SK-N-SH treated with all-trans-retinoic acid at 6 μM for 48 hours (cell line): ENCODE data around the gene SEMA3G.

Source experiments
- ATAC-seq: fragments of 200-7000 bp; cut with Tn5 transposase; 3 replicates; pipeline ENCODE4 v1.9.1; 2020; ENCODE audit warnings: mild to moderate bottlenecking, moderate library complexity
- ARNTL ChIP-seq: fragments of 450-650 bp; formaldehyde crosslinking; IDR thresholded peaks from 2 replicates; pipeline ENCODE4 v1.5.0; 2020; ENCODE audit warnings: low read depth, mild to moderate bottlenecking, moderate library complexity, borderline replicate concordance
- BACH2 ChIP-seq: fragments of 250-450 bp; sonication (Bioruptor Pico); IDR thresholded peaks from 2 replicates; pipeline ENCODE4 v1.9.0; 2021; ENCODE audit warnings: mild to moderate bottlenecking, borderline replicate concordance
- CSDC2 ChIP-seq: fragments of 250-450 bp; sonication (Bioruptor Pico); IDR thresholded peaks from 2 replicates; pipeline ENCODE4 v1.5.0; 2020; ENCODE audit warnings: mild to moderate bottlenecking, moderate library complexity
- GLIS3 ChIP-seq: fragments of 250-450 bp; sonication (Bioruptor Pico); IDR thresholded peaks from 2 replicates; pipeline ENCODE4 v1.5.0; 2020; ENCODE audit warnings: mild to moderate bottlenecking, moderate library complexity
- ISL1 ChIP-seq: fragments of 250-450 bp; sonication (Bioruptor Pico); IDR thresholded peaks from 2 replicates; pipeline ENCODE4 v2.1.2; 2022; ENCODE audit warnings: mild to moderate bottlenecking, moderate library complexity
- OSR1 ChIP-seq: fragments of 250-450 bp; sonication (Bioruptor Pico); IDR thresholded peaks from 2 replicates; pipeline ENCODE4 v1.8.0; 2022; ENCODE audit warnings: moderate library complexity, mild to moderate bottlenecking, inconsistent platforms
- POU6F1 ChIP-seq: fragments of 250-450 bp; sonication (Bioruptor Pico); IDR thresholded peaks from 2 replicates; pipeline ENCODE4 v1.8.0; 2021; ENCODE audit warnings: low read depth, mild to moderate bottlenecking, moderate library complexity, borderline replicate concordance
- PPARA ChIP-seq: fragments of 250-450 bp; sonication (Bioruptor Pico); IDR thresholded peaks from 2 replicates; pipeline ENCODE4 v1.5.0; 2020; ENCODE audit warnings: mild to moderate bottlenecking, borderline replicate concordance
- RARB ChIP-seq: fragments of 250-450 bp; sonication (Bioruptor Pico); IDR thresholded peaks from 2 replicates; pipeline ENCODE4 v1.8.0; 2021; ENCODE audit warnings: mild to moderate bottlenecking, moderate library complexity
- SNAI2 ChIP-seq: fragments of 250-450 bp; sonication (Bioruptor Pico); IDR thresholded peaks from 2 replicates; pipeline ENCODE4 v1.5.0; 2020; ENCODE audit warnings: mild to moderate bottlenecking, moderate library complexity
- TCF4 ChIP-seq: fragments of 250-450 bp; sonication (Bioruptor Pico); IDR thresholded peaks from 2 replicates; pipeline ENCODE4 v1.8.0; 2021; ENCODE audit warnings: mild to moderate bottlenecking, moderate library complexity, borderline replicate concordance
- TOX ChIP-seq: fragments of 250-450 bp; sonication (Bioruptor Pico); IDR thresholded peaks from 2 replicates; pipeline ENCODE4 v1.8.0; 2021; ENCODE audit warnings: mild to moderate bottlenecking, moderate library complexity, borderline replicate concordance
- ZC3H10 ChIP-seq: fragments of 250-450 bp; sonication (Bioruptor Pico); IDR thresholded peaks from 2 replicates; pipeline ENCODE4 v1.5.1; 2021; ENCODE audit warnings: mild to moderate bottlenecking, moderate library complexity
- ZNF70 ChIP-seq: fragments of 450-650 bp; formaldehyde crosslinking; IDR thresholded peaks from 2 replicates; pipeline ENCODE4 v1.5.0; 2020; ENCODE audit warnings: mild to moderate bottlenecking, moderate library complexity
- TF ChIP-seq, protein P1 (sequence below): fragments of 250-450 bp; sonication (Bioruptor Pico); IDR thresholded peaks from 2 replicates; pipeline ENCODE4 v1.5.1; 2020; ENCODE audit warnings: low read depth, mild to moderate bottlenecking, moderate library complexity
- TF ChIP-seq, protein P2 (sequence below): fragments of 250-450 bp; sonication (Bioruptor Pico); IDR thresholded peaks from 2 replicates; pipeline ENCODE4 v1.5.0; 2020; ENCODE audit warnings: mild to moderate bottlenecking, moderate library complexity
- TF ChIP-seq, protein P3 (sequence below): fragments of 250-450 bp; sonication (Bioruptor Pico); IDR thresholded peaks from 2 replicates; pipeline ENCODE4 v1.8.0; 2020; ENCODE audit warnings: mild to moderate bottlenecking, moderate library complexity, borderline replicate concordance
- TF ChIP-seq, protein P4 (sequence below): fragments of 250-450 bp; sonication (Bioruptor Pico); IDR thresholded peaks from 2 replicates; pipeline ENCODE4 v1.5.1; 2021; ENCODE audit warnings: mild to moderate bottlenecking, moderate library complexity

SEMA3G gene

GRCh38 chr3:52397676-52398399 lies 47.1 kb downstream of the SEMA3G start:
- TF ChIP-seq OSR1 (no peak), CSDC2 (CRISPR knock-in tag) (no peak), ZC3H10 (no peak), ZNF70 (CRISPR knock-in tag) (no peak), SNAI2 (CRISPR knock-in tag) (no peak), BACH2 (CRISPR knock-in tag) (no peak), ISL1 (no peak)
- TF ChIP-seq, all 23 proteins: peak for 0
- ATAC-seq: no peak

- no peak for ATAC-seq
- TF ChIP-seq, protein P1, sequence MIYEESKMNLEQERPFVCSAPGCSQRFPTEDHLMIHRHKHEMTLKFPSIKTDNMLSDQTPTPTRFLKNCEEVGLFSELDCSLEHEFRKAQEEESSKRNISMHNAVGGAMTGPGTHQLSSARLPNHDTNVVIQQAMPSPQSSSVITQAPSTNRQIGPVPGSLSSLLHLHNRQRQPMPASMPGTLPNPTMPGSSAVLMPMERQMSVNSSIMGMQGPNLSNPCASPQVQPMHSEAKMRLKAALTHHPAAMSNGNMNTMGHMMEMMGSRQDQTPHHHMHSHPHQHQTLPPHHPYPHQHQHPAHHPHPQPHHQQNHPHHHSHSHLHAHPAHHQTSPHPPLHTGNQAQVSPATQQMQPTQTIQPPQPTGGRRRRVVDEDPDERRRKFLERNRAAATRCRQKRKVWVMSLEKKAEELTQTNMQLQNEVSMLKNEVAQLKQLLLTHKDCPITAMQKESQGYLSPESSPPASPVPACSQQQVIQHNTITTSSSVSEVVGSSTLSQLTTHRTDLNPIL (CRISPR knock-in tag): no peak
- TF ChIP-seq GLIS3 (CRISPR knock-in tag) (no peak), CSDC2 (CRISPR knock-in tag) (no peak), TCF4 (no peak), RARB (no peak), TOX (CRISPR knock-in tag) (no peak), OSR1 (no peak), ARNTL (CRISPR knock-in tag) (no peak), ZC3H10 (no peak), ISL1 (no peak), POU6F1 (no peak), SNAI2 (CRISPR knock-in tag) (no peak)
- TF ChIP-seq, protein P2, sequence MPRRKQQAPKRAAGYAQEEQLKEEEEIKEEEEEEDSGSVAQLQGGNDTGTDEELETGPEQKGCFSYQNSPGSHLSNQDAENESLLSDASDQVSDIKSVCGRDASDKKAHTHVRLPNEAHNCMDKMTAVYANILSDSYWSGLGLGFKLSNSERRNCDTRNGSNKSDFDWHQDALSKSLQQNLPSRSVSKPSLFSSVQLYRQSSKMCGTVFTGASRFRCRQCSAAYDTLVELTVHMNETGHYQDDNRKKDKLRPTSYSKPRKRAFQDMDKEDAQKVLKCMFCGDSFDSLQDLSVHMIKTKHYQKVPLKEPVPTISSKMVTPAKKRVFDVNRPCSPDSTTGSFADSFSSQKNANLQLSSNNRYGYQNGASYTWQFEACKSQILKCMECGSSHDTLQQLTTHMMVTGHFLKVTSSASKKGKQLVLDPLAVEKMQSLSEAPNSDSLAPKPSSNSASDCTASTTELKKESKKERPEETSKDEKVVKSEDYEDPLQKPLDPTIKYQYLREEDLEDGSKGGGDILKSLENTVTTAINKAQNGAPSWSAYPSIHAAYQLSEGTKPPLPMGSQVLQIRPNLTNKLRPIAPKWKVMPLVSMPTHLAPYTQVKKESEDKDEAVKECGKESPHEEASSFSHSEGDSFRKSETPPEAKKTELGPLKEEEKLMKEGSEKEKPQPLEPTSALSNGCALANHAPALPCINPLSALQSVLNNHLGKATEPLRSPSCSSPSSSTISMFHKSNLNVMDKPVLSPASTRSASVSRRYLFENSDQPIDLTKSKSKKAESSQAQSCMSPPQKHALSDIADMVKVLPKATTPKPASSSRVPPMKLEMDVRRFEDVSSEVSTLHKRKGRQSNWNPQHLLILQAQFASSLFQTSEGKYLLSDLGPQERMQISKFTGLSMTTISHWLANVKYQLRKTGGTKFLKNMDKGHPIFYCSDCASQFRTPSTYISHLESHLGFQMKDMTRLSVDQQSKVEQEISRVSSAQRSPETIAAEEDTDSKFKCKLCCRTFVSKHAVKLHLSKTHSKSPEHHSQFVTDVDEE (CRISPR knock-in tag): no peak
Measured at GRCh38 chr3:52396907-52397591, 47.9 kb downstream of the SEMA3G start.

DNA sequence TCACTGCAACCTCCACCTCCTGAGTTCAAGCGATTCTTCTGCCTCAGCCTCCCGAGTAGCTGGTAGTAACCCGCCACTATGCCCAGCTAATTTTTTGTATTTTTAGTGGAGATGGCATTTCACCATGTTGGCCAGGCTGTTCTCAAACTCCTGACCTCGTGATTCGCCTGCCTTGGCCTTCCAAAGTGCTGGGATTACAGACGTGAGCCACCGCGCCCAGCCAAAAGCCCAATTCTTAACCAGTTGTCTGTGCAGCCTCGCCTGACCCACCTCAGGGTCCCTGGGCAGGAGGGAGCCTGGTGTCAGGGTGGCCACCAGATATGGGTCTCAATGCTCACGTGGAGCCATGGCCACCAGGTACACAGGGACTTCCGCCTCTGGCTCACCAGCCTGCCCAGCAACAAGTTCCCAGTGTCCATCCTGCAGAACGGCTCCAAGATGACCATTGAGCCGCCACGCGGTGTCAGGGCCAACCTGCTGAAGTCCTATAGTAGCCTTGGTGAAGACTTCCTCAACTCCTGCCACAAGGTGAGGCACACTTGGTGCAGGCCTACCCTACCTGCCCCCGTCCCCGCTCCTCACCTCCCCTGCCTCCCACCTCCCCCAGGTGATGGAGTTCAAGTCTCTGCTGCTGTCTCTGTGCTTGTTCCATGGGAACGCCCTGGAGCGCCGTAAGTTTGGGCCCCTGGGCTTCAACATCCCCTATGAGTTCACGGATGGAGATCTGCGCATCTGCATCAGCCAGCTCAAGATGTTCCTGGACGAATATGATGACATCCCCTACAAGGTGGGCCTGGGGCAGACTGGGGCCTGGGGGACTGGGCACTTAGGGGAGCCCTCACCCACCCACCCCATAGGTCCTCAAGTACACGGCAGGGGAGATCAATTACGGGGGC lies 48.6 kb downstream of the SEMA3G start:
- ATAC-seq: no peak
- TF ChIP-seq ZNF70 (CRISPR knock-in tag): no peak
- TF ChIP-seq, protein P3, sequence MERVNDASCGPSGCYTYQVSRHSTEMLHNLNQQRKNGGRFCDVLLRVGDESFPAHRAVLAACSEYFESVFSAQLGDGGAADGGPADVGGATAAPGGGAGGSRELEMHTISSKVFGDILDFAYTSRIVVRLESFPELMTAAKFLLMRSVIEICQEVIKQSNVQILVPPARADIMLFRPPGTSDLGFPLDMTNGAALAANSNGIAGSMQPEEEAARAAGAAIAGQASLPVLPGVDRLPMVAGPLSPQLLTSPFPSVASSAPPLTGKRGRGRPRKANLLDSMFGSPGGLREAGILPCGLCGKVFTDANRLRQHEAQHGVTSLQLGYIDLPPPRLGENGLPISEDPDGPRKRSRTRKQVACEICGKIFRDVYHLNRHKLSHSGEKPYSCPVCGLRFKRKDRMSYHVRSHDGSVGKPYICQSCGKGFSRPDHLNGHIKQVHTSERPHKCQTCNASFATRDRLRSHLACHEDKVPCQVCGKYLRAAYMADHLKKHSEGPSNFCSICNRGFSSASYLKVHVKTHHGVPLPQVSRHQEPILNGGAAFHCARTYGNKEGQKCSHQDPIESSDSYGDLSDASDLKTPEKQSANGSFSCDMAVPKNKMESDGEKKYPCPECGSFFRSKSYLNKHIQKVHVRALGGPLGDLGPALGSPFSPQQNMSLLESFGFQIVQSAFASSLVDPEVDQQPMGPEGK (CRISPR knock-in tag): no peak
- no peak for TF ChIP-seq CSDC2 (CRISPR knock-in tag)
- no peak for TF ChIP-seq GLIS3 (CRISPR knock-in tag)
- TF ChIP-seq SNAI2 (CRISPR knock-in tag): no peak
- TF ChIP-seq, protein P1 (CRISPR knock-in tag): no peak
- TF ChIP-seq, protein P4, sequence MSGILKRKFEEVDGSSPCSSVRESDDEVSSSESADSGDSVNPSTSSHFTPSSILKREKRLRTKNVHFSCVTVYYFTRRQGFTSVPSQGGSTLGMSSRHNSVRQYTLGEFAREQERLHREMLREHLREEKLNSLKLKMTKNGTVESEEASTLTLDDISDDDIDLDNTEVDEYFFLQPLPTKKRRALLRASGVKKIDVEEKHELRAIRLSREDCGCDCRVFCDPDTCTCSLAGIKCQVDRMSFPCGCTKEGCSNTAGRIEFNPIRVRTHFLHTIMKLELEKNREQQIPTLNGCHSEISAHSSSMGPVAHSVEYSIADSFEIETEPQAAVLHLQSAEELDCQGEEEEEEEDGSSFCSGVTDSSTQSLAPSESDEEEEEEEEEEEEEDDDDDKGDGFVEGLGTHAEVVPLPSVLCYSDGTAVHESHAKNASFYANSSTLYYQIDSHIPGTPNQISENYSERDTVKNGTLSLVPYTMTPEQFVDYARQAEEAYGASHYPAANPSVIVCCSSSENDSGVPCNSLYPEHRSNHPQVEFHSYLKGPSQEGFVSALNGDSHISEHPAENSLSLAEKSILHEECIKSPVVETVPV (CRISPR knock-in tag): no peak
- TF ChIP-seq OSR1: no peak
- TF ChIP-seq PPARA (CRISPR knock-in tag): no peak
- TF ChIP-seq, all 23 proteins: peak for 0
